DOHH2 (cell line): ENCODE data around the gene CLDN14.

ENCODE experiments used
- H3F3A ChIP-seq: fragments of 200-600 bp; sonication (generic), shearing (Covaris generic); 2 replicates; pipeline ENCODE4 v1.6.0; 2016; ENCODE audit warnings: antibody characterized with exemption, mild to moderate bottlenecking; ENCODE audit not compliant: control insufficient read depth, insufficient read depth
- H3K27ac ChIP-seq: fragments of 200-600 bp; sonication (generic); 2 replicates; pipeline ENCODE4 v1.5.1; 2014; ENCODE audit warnings: low read depth, mild to moderate bottlenecking, low read length, moderate library complexity
- H3K27me3 ChIP-seq: fragments of 200-600 bp; sonication (generic); 2 replicates; pipeline ENCODE4 v1.6.1; 2014; ENCODE audit warnings: mild to moderate bottlenecking, low read length, mixed read lengths; ENCODE audit not compliant: control insufficient read depth
- H3K36me3 ChIP-seq: fragments of 200-600 bp; sonication (generic); 2 replicates; pipeline ENCODE4 v1.6.1; 2014; ENCODE audit warnings: mild to moderate bottlenecking, low read length, moderate library complexity, mixed read lengths; ENCODE audit not compliant: control insufficient read depth
- H3K4me1 ChIP-seq: fragments of 200-600 bp; sonication (generic); 2 replicates; pipeline ENCODE4 v1.6.1; 2014; ENCODE audit warnings: mild to moderate bottlenecking, low read length, mixed read lengths; ENCODE audit not compliant: control insufficient read depth
- H3K4me2 ChIP-seq: fragments of 200-600 bp; sonication (generic); 2 replicates; pipeline ENCODE4 v1.6.0; 2014; ENCODE audit warnings: mild to moderate bottlenecking, low read length, moderate library complexity
- H3K4me3 ChIP-seq: fragments of 200-600 bp; sonication (generic); 2 replicates; pipeline ENCODE4 v1.5.1; 2014; ENCODE audit warnings: mild to moderate bottlenecking, low read length, mixed read lengths
- H3K79me2 ChIP-seq: fragments of 200-600 bp; sonication (generic); 2 replicates; pipeline ENCODE4 v1.6.1; 2014; ENCODE audit warnings: mild to moderate bottlenecking, low read length, mixed read lengths; ENCODE audit not compliant: control insufficient read depth
- H3K9me2 ChIP-seq: fragments of 200-600 bp; sonication (generic); replicated peaks from 2 replicates; pipeline ENCODE4 v1.6.1; 2014; ENCODE audit warnings: mild to moderate bottlenecking, low read length, mixed read lengths; ENCODE audit not compliant: control insufficient read depth
- H3K9me3 ChIP-seq: fragments of 200-600 bp; sonication (generic); 2 replicates; pipeline ENCODE4 v1.6.1; 2014; ENCODE audit warnings: antibody characterized with exemption, low read length, mixed read lengths; ENCODE audit not compliant: control insufficient read depth, insufficient read depth
- H4K20me1 ChIP-seq: fragments of 200-600 bp; sonication (generic); 2 replicates; pipeline ENCODE4 v1.6.0; 2014; ENCODE audit warnings: low read depth, mild to moderate bottlenecking, antibody characterized with exemption, low read length, moderate library complexity; ENCODE audit not compliant: control insufficient read depth, insufficient read depth
- CTCF ChIP-seq: fragments of 200-600 bp; sonication (generic); IDR thresholded peaks from one replicate; pipeline ENCODE4 v1.5.1; 2014; ENCODE audit warnings: antibody characterized with exemption, mild to moderate bottlenecking, low read depth, low read length; ENCODE audit not compliant: poor library complexity, severe bottlenecking
- EZH2phosphoT487 ChIP-seq: fragments of 200-600 bp; sonication (generic); IDR thresholded peaks from 2 replicates; pipeline ENCODE4 v1.6.1; 2017; ENCODE audit warnings: borderline replicate concordance, mild to moderate bottlenecking, antibody characterized with exemption, low read length, moderate library complexity, mixed read lengths

Gene CLDN14

GRCh38 chr21:36471254-36471723, 8.6 kb downstream of the CLDN14 start:
- H3K36me3 ChIP-seq, result no peaks in the 10 kb centered on the region
- no peaks in the 10 kb centered on the region for H3K9me2 ChIP-seq
- H3K9me3 ChIP-seq, result no peaks in the 10 kb centered on the region
- H3F3A ChIP-seq, result no peaks in the 10 kb centered on the region
- no peaks in the 10 kb centered on the region for H3K79me2 ChIP-seq
- H3K27ac ChIP-seq, result no peak overlapping the region
- H3K4me1 ChIP-seq, result no peaks in the 10 kb centered on the region
- H3K4me3 ChIP-seq, result no peak overlapping the region
- H4K20me1 ChIP-seq, result no peaks in the 10 kb centered on the region
- H3K27me3 ChIP-seq, result peaks cover 9% of the 10 kb centered on the region
- TF ChIP-seq EZH2phosphoT487 (no peak), CTCF (no peak)
- H3K4me2 ChIP-seq, result no peak overlapping the region

- TF ChIP-seq CTCF (no peak), EZH2phosphoT487 (no peak)
- Histone ChIP-seq H4K20me1 (no peaks in the 10 kb centered on the region), H3K9me2 (no peaks in the 10 kb centered on the region), H3K4me2 (no peak overlapping the region), H3K4me3 (no peak overlapping the region), H3K27me3 (peaks cover 9% of the 10 kb centered on the region), H3K27ac (no peak overlapping the region), H3K9me3 (no peaks in the 10 kb centered on the region), H3K4me1 (no peaks in the 10 kb centered on the region), H3K79me2 (no peaks in the 10 kb centered on the region), H3F3A (no peaks in the 10 kb centered on the region), H3K36me3 (no peaks in the 10 kb centered on the region)
These were observed 9.6 kb downstream of the CLDN14 start for GRCh38 chr21:36470294-36470693.

- TF ChIP-seq CTCF, result no peak
- TF ChIP-seq EZH2phosphoT487, result no peak
- Histone ChIP-seq H3K4me3 (no peak overlapping the region), H3F3A (no peaks in the 10 kb centered on the region), H3K27ac (no peak overlapping the region), H4K20me1 (no peaks in the 10 kb centered on the region), H3K4me1 (no peaks in the 10 kb centered on the region), H3K9me3 (no peaks in the 10 kb centered on the region), H3K27me3 (peaks cover 3% of the 10 kb centered on the region; the same call in 1 of the 2 replicates), H3K79me2 (no peaks in the 10 kb centered on the region), H3K4me2 (no peak overlapping the region), H3K36me3 (no peaks in the 10 kb centered on the region), H3K9me2 (no peaks in the 10 kb centered on the region)
These were observed 13.8 kb downstream of the CLDN14 start for GRCh38 chr21:36466061-36466511.
